K562 (cell line): ENCODE measurements around the gene PAAF1. TPM values are rescaled to one million over a fixed set of nuclear protein-coding genes. Genes with fewer than 3 reads are reported as not detected.

Experiments
- BACH1 ChIP-seq: fragments of 200-800 bp; sonication (Bioruptor generic); IDR thresholded peaks from 2 replicates; pipeline ENCODE4 v1.6.1; 2016; ENCODE audit warnings: missing genetic modification characterization, missing compliant biosample characterization
- CSDE1 ChIP-seq, 2 experiments: fragments of 450-650 bp; IDR thresholded peaks; 2 replicates each; pipeline ENCODE4 v1.6.1; 2016; ENCODE audit warnings: mild to moderate bottlenecking in 1 of 2
- ELF2 ChIP-seq: fragments of 250-450 bp; sonication (Bioruptor Pico); IDR thresholded peaks from 2 replicates; pipeline ENCODE4 v1.5.0; 2021; ENCODE audit warnings: mild to moderate bottlenecking
- EWSR1 ChIP-seq: fragments of 450-650 bp; IDR thresholded peaks from 2 replicates; pipeline ENCODE4 v1.6.1; 2018; ENCODE audit warnings: borderline replicate concordance, mild to moderate bottlenecking, low read depth, moderate library complexity; ENCODE audit not compliant: partially characterized antibody
- FOXA1 ChIP-seq: fragments of 450-650 bp; IDR thresholded peaks from 2 replicates; pipeline ENCODE4 v1.6.1; 2016; ENCODE audit warnings: mild to moderate bottlenecking, borderline replicate concordance
- HNRNPLL ChIP-seq: fragments of 200-400 bp; formaldehyde crosslinking; IDR thresholded peaks from 2 replicates; pipeline ENCODE4 v1.6.1; 2017; ENCODE audit warnings: low read length, low read depth, mild to moderate bottlenecking; ENCODE audit not compliant: poor library complexity, severe bottlenecking
- HNRNPUL1 ChIP-seq: fragments of 200-400 bp; formaldehyde crosslinking; IDR thresholded peaks from 2 replicates; pipeline ENCODE4 v1.6.1; 2017; ENCODE audit warnings: low read length
- KDM1A ChIP-seq, 2 experiments: fragments of 450-650 bp; IDR thresholded peaks; 2 replicates each; pipeline ENCODE4 v1.6.1; 2016; ENCODE audit warnings: mild to moderate bottlenecking in 2 of 2
- MCM3 ChIP-seq: fragments of 450-650 bp; IDR thresholded peaks from 2 replicates; pipeline ENCODE4 v1.6.1; 2016
- NBN ChIP-seq: fragments of 450-650 bp; IDR thresholded peaks from 2 replicates; pipeline ENCODE4 v1.6.1; 2016; ENCODE audit warnings: low read depth, mild to moderate bottlenecking
- NFYB ChIP-seq: IDR thresholded peaks from 2 replicates; pipeline ENCODE4 v1.6.1; 2011; ENCODE audit warnings: mild to moderate bottlenecking, moderate library complexity; ENCODE audit not compliant: insufficient read length; ENCODE audit errors: extremely low read depth
- NR3C1 ChIP-seq: sonication (generic); formaldehyde crosslinking; IDR thresholded peaks from 2 replicates; pipeline ENCODE4 v1.8.1; 2022; ENCODE audit warnings: missing genetic modification reagents
- POLR3A ChIP-seq: IDR thresholded peaks from 2 replicates; pipeline ENCODE4 v1.6.1; 2011; ENCODE audit warnings: borderline replicate concordance, mild to moderate bottlenecking, moderate library complexity; ENCODE audit not compliant: insufficient read length, insufficient read depth; ENCODE audit errors: extremely low read depth
- RBBP5 ChIP-seq: fragments of 200-600 bp; sonication (generic); IDR thresholded peaks from 2 replicates; pipeline ENCODE4 v1.6.1; 2012; ENCODE audit warnings: borderline replicate concordance, mild to moderate bottlenecking, low read length, control low read depth, inconsistent platforms; ENCODE audit not compliant: insufficient read depth, poor library complexity, severe bottlenecking
- SNRNP70 ChIP-seq: fragments of 200-400 bp; formaldehyde crosslinking; optimal IDR thresholded peaks from 2 replicates; pipeline ENCODE3; 2017; ENCODE audit warnings: low read depth, low read length
- ZNF79 ChIP-seq: fragments of 250-450 bp; sonication (Bioruptor Pico); IDR thresholded peaks from 2 replicates; pipeline ENCODE4 v1.4.0; 2020; ENCODE audit warnings: low read depth, mild to moderate bottlenecking, moderate library complexity
- polyA plus RNA-seq, 8 experiments: library from polyadenylated mRNA; depleted of rRNA in 4 of 8; stranded (reverse) in 5 of 8; unstranded in 3 of 8; fragments of >200 nt; fragmentation: Nextera tagmentation in 2 of 8; fragmentation: Illumina TruSeq in 1 of 8; extraction: Ambion mirVana in 2 of 8; extraction: Trizol in 1 of 8; gene quantifications; 2 replicates each; pipeline versions ENCODE4 v1.2.1 to v1.2.3, GENCODE V29; 2011 to 2014; ENCODE audit warnings: inconsistent platforms in 1 of 8, missing spikeins in 1 of 8
- total RNA-seq, 7 experiments: library from RNA; depleted of rRNA in 6 of 7; stranded (reverse); fragments of >200 nt in 6 of 7; fragmentation: Illumina TruSeq in 2 of 7; extraction: Trizol in 2 of 7; gene quantifications; 2 replicates each; pipeline versions ENCODE4 v1.2.1 to v1.2.3, GENCODE V29; 2011 to 2021; ENCODE audit warnings: low replicate concordance in 1 of 7
- TF ChIP-seq, protein P1 (sequence below): fragments of 250-450 bp; sonication (Bioruptor Pico); IDR thresholded peaks from 2 replicates; pipeline ENCODE4 v1.4.0; 2020; ENCODE audit warnings: borderline replicate concordance
- TF ChIP-seq, protein P2 (sequence below): fragments of 450-650 bp; IDR thresholded peaks from 2 replicates; pipeline ENCODE4 v1.6.1; 2016; ENCODE audit warnings: mild to moderate bottlenecking
- TF ChIP-seq, protein P3 (sequence below): fragments of 450-650 bp; IDR thresholded peaks from 2 replicates; pipeline ENCODE4 v1.6.1; 2016; ENCODE audit warnings: missing biosample characterization, missing genetic modification characterization
- TF ChIP-seq, protein P4 (sequence below): fragments of 250-450 bp; sonication (Bioruptor Pico); IDR thresholded peaks from 2 replicates; pipeline ENCODE4 v1.5.1; 2021; ENCODE audit warnings: mild to moderate bottlenecking
- TF ChIP-seq, protein P5 (sequence below): fragments of 250-450 bp; sonication (Bioruptor Pico); IDR thresholded peaks from 2 replicates; pipeline ENCODE4 v1.8.0; 2021; ENCODE audit warnings: moderate library complexity, mild to moderate bottlenecking, inconsistent platforms

Gene PAAF1
- total and polyA plus RNA-seq, 9 of the 15 experiments (the other 6 are each of a cell fraction or from before 2014, with no cell fraction given) = 13.5 to 78.6 (median 23.3) TPM

DNA sequence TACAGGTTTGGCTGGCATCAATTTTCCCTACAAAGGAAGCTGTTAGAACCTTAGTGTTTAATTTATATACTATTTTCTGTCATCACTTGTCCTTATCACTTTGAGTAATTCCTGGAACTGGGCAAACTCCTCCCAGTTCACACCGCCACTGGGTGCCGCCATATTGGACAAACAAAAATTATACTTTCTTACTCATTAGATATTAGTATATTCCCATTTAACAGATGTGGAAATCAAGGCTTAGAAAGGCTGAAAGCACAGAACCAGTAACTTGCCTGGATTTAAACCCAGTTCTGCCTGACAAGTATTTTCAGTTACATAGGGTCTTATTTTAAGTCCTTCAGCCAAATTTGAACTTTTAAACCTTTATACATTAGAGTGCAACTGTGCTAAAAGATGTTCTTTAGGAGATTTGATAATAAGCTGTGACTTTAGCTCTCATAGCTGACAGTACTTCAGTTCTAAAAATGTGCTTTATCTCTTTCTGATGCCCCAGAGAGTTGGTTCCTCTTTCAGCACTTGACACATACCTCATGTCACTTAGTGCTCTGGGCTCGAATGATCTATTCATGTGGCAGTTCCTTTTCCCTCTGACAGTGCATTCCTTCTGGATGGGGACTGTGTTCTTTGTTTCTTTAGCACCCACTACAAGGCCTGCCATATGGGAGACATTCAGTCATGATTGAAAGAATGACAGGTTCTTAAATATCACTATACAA is 25.6 kb upstream of the PAAF1 start (continued):
- TF ChIP-seq, protein P1, sequence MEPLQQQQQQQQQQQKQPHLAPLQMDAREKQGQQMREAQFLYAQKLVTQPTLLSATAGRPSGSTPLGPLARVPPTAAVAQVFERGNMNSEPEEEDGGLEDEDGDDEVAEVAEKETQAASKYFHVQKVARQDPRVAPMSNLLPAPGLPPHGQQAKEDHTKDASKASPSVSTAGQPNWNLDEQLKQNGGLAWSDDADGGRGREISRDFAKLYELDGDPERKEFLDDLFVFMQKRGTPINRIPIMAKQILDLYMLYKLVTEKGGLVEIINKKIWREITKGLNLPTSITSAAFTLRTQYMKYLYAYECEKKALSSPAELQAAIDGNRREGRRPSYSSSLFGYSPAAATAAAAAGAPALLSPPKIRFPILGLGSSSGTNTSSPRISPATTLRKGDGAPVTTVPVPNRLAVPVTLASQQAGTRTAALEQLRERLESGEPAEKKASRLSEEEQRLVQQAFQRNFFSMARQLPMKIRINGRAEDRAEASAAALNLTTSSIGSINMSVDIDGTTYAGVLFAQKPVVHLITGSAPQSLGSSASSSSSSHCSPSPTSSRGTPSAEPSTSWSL = no peak
- TF ChIP-seq POLR3A (no peak), EWSR1 (no peak), HNRNPUL1 (no peak), KDM1A (IDR thresholded peaks at IDR 0.05) (peak; percentile 54 to 79; a peak in 3 of 4 replicates), ELF2 (CRISPR knock-in tag) (no peak), CSDE1 (IDR thresholded peaks at IDR 0.05) (no peak), BACH1 (tag) (no peak), HNRNPLL (no peak), RBBP5 (no peak), NR3C1 (CRISPR knock-in tag) (no peak), NFYB (no peak), SNRNP70 (no peak), FOXA1 (no peak), ZNF79 (CRISPR knock-in tag) (0 out of 2 replicates have a peak, but pooled peaks have one; percentile 48), MCM3 (no peak), NBN (no peak)
- TF ChIP-seq, protein P2, sequence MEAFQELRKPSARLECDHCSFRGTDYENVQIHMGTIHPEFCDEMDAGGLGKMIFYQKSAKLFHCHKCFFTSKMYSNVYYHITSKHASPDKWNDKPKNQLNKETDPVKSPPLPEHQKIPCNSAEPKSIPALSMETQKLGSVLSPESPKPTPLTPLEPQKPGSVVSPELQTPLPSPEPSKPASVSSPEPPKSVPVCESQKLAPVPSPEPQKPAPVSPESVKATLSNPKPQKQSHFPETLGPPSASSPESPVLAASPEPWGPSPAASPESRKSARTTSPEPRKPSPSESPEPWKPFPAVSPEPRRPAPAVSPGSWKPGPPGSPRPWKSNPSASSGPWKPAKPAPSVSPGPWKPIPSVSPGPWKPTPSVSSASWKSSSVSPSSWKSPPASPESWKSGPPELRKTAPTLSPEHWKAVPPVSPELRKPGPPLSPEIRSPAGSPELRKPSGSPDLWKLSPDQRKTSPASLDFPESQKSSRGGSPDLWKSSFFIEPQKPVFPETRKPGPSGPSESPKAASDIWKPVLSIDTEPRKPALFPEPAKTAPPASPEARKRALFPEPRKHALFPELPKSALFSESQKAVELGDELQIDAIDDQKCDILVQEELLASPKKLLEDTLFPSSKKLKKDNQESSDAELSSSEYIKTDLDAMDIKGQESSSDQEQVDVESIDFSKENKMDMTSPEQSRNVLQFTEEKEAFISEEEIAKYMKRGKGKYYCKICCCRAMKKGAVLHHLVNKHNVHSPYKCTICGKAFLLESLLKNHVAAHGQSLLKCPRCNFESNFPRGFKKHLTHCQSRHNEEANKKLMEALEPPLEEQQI = no peak
- TF ChIP-seq, protein P3, sequence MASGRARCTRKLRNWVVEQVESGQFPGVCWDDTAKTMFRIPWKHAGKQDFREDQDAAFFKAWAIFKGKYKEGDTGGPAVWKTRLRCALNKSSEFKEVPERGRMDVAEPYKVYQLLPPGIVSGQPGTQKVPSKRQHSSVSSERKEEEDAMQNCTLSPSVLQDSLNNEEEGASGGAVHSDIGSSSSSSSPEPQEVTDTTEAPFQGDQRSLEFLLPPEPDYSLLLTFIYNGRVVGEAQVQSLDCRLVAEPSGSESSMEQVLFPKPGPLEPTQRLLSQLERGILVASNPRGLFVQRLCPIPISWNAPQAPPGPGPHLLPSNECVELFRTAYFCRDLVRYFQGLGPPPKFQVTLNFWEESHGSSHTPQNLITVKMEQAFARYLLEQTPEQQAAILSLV (tag) = no peak
- TF ChIP-seq, protein P4, sequence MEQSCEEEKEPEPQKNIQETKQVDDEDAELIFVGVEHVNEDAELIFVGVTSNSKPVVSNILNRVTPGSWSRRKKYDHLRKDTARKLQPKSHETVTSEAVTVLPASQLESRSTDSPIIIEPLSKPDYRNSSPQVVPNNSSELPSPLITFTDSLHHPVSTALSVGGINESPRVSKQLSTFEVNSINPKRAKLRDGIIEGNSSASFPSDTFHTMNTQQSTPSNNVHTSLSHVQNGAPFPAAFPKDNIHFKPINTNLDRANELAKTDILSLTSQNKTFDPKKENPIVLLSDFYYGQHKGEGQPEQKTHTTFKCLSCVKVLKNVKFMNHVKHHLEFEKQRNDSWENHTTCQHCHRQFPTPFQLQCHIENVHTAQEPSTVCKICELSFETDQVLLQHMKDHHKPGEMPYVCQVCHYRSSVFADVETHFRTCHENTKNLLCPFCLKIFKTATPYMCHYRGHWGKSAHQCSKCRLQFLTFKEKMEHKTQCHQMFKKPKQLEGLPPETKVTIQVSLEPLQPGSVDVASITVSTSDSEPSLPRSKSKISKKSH = no peak
- TF ChIP-seq, protein P5, sequence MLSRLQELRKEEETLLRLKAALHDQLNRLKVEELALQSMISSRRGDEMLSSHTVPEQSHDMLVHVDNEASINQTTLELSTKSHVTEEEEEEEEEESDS (CRISPR knock-in tag) = no peak
